IPS-18c (cell line): ENCODE data around the gene ALDH16A1.

ENCODE experiments used
- H3K4me3 ChIP-seq: 2 replicates; pipeline ENCODE4 v1.7.0; 2013; ENCODE audit warnings: low read depth, mild to moderate bottlenecking, low read length, moderate library complexity; ENCODE audit not compliant: insufficient read depth
- H3K9me3 ChIP-seq: one replicate; pipeline ENCODE4 v1.6.1; 2013; ENCODE audit warnings: mild to moderate bottlenecking, low read length, moderate library complexity; ENCODE audit not compliant: control insufficient read depth, insufficient read depth

Gene ALDH16A1

DNA sequence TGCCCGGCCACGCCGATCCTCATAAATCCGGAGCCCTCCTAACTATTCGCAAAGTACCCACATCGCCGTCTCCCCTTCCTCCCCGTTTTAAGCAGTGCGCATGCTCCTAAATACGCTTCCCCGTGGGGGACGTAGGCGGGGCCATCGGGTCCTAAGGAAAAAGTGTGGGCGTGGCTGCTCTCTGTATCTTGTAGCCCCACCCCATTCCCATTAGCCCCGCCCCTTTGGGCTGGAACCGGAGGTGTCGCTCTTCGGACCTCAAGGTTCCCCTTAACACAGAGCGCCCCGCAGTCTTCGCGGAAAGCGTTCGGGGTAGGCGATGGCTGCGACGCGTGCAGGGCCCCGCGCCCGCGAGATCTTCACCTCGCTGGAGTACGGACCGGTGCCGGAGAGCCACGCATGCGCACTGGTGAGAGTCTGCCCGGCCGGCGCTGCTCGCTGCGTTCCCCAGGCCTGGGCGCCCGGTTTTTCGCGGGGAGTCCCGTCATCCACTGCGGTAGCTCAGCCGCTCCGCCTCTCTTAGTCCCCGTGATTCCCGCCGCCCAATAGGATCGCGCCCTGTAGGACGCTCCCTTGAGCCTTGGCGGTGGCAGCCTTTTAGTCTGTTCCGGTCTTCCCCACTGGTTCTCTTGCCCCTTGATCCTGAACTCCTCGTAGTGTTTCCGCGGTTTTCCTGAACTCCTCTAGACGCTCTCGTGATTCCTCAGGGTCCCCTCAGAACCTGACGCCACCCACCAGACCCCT is at the start of gene ALDH16A1:
Gene ALDH16A1 (plus strand): TSS at position 213 of the 744 bp plus-strand sequence. CDS start 107 bp downstream, at position 320.
- peak within 1 kb of the TSS; percentile 58 for H3K4me3 ChIP-seq

DNA sequence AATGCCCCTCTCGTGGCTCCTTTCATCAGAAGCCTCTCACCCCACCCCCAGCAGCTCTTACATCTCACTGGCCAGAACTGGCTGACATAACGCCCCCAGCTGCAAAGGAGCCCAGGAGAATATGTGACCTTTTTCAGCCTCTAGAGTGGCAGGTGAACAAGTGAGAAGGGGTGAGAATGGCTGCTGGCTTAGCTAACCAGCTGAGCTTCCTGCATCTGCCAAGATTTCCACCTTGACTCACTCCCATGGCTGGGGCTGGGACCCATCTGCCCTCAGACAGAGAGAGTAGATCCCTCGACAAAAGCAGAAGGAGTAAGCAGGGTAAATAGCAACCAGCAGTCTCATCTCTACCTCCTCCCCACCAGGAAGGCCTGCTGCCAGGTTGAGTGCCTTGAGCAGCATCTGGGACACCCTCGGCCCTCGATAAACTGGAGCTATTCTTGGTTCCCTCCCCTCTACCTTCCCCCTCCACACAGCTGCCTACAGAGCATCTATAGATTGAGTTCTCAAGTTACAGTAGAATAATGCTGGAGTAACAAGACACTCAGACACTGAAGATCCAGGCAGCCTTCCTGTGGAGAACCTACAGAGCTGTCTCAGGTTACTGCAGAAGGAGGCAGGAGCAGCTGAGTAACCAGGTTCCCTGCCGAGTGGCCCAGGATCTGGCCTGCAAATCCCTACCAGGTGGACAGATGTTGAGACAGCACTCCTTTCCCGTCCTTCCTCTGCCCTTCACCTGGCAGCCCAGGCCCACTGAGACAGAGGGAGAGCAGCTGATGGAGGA is 49.4 kb upstream of the ALDH16A1 start:
- Histone ChIP-seq H3K9me3 (no peaks in the 10 kb centered on the region), H3K4me3 (no peak overlapping the region)

More for the DNA sequence above, at the start of gene ALDH16A1:
- H3K9me3 ChIP-seq, result no peaks in the 10 kb centered on the region

DNA sequence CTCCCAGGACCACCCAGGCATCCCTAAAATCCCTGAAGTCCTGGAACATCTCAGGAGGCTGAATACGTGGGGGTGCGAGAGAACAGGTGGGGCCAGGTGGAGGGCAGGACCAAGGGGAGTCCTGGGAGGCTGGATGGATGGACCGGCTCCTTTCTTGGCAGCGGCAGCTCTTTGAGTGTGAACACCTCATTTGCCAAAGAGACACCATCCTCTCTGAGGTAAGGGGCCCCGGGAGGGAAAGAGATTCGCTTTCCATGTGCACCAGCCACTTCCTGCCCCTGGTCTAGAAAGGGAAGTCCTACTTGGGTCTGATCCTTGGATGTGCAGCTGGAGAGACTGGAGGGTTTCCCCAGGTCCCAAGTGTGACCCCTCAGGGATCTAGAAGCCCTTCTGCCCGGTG is 45.9 kb upstream of the ALDH16A1 start:
- no peak overlapping the region for H3K4me3 ChIP-seq
- H3K9me3 ChIP-seq, result no peaks in the 10 kb centered on the region

DNA sequence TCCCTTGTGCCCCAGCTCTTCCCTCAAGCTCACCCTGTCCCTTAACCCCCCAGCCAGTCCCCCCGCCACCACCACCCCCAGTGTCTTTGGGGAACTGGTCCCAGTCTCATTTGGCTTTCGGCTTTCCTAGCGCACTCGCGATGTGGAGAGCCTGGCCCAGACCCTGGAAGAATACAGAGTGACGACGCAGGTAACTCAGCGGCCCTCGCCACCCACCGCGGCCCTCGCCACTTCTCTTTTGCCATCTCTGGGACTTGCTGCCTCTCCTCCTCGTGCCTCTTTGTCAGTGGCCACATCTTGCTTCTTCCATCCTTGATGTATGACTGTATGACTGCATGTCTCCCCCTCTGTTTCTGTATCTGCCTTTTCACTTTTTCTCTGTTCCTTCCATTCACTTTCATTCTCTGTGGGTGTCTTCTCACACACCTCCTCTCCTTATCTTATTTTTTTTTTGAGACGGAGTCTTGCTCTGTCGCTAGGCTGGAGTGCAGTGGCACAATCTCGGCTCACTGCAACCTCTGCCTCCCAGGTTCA is 45.5 kb upstream of the ALDH16A1 start:
- Histone ChIP-seq H3K4me3 (no peak overlapping the region), H3K9me3 (no peaks in the 10 kb centered on the region)

DNA sequence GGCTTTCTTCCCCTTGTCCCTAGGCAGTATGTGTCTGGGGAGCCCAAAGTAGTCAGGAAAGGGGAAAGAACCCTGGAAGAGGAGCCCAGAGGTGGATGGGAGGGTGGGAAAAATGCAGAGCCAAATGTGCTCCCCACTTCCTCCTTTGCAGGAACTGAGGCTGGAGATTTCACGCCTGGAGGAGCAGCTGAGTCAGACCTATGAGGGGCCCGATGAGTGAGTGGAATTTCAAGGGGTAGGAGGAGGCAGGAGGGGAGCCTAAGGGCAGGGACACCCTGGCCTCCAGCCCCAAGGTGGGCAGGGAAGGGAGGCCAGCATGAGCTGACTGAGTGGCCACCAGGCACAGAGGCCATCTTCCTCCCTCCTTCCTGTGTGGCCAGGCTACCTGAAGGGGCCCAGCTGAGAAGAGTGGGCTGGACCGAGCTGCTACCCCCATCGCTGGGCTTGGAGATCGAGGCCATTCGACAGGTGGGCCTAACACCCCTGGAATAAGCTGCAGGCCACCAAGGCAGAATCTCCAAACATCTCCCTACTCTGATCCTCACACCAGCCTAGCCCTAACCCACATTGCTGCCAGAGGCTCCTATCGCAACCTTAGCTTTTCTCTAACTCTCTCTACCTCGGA is 44.1 kb upstream of the ALDH16A1 start:
- Histone ChIP-seq H3K9me3 (no peaks in the 10 kb centered on the region), H3K4me3 (no peak overlapping the region)

DNA sequence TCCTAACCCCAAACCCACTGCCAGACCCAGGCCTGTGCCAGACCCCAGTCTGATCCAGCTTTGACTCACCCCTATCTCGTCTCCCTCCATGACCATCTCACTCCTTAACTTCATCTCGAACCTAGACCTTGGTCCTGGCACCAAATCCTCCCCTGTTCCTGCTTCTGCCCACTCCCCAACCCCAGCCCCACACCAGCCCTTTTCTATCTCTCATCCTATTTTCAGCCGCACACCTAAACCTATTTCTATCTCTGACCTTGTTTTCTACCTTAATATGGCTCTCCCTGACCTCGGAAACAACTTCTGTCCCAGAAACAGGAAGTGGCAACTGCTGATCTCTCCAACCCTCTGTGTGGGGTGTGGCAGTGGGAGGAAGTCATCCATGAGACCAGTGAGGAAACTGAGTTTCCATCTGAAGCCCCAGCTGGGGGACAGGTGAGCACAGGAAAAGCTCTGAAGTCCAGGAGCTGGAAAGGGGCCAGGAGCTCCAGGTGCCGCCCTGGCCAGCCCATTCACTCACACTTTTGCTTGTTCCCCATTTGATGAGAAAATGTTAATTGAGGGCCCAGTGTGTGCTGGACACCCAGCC is 43.5 kb upstream of the ALDH16A1 start:
- H3K4me3 ChIP-seq, result no peak overlapping the region
- no peaks in the 10 kb centered on the region for H3K9me3 ChIP-seq

DNA sequence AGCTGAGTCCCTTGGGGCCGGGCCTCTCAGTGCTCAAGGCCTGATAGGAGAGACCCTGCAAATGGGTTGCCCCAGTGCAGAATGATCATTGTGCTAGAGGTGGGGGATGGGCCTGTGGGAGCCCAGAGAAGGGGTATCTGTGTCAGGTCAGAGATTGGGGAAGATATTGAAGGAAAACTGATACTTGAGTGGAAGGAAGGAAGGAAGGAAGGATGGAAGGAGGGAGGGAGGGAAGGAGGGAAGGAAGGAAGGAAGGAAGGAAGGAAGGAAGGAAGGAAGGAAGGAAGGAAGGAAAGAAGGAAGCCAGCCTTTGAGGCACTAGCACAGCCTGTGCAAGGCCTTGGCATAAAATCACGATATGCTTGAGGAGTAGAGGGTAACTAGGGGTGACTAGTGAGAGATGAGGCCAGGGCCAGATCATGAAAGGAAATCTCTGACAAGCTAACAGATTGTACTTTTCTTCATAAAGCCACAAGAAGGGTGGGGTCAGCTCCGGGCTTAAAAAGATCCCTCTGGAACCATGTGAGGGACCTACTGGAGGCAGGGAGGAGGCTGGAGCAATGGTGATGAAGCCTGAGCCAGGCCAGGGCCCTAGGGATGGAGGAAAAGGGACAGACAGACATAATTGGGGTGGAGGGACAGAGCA is 41.2 kb upstream of the ALDH16A1 start:
- Histone ChIP-seq H3K9me3 (no peaks in the 10 kb centered on the region), H3K4me3 (no peak overlapping the region)

DNA sequence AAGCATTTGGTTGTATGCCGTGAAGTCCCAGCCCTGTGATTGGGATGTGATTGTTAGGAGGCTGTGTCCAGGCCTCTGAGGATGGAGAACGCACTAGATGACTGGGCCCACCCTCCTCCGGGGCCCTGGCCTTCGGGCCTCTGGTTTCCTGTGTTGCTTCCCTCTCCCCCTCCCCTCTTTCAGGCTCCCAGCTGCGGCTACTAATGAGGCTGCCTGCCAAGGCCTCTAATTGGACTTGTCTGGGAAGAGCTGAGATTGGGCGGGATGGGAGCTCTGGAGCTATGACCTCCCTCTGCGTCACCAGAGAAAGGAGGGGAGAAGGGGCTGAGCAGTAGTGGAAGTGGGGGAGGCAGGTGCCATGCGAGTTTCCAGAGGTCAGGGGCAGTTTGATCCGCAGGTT is 39.7 kb upstream of the ALDH16A1 start:
- no peaks in the 10 kb centered on the region for H3K9me3 ChIP-seq
- no peak overlapping the region for H3K4me3 ChIP-seq

DNA sequence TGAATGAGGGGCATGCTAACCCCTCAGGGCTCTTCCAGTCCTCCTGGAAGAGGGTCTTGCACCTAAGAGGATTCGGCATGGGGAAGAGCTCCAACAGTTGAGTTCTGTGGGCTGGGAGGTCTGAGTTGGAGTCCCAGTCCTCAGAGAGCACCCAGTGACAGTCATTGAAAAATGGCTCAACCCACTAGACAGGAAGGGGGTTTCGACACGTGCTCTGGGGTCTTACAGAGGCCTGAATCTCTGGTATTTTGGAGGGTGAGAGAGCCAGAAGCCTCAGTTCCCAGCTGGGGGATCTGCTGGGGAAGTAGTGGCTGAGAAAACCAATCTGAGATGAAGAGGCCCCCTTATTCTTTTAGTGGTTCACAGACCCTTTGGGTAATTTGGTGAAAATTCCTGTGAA is 38.8 kb upstream of the ALDH16A1 start:
- Histone ChIP-seq H3K9me3 (no peaks in the 10 kb centered on the region), H3K4me3 (no peak overlapping the region)

DNA sequence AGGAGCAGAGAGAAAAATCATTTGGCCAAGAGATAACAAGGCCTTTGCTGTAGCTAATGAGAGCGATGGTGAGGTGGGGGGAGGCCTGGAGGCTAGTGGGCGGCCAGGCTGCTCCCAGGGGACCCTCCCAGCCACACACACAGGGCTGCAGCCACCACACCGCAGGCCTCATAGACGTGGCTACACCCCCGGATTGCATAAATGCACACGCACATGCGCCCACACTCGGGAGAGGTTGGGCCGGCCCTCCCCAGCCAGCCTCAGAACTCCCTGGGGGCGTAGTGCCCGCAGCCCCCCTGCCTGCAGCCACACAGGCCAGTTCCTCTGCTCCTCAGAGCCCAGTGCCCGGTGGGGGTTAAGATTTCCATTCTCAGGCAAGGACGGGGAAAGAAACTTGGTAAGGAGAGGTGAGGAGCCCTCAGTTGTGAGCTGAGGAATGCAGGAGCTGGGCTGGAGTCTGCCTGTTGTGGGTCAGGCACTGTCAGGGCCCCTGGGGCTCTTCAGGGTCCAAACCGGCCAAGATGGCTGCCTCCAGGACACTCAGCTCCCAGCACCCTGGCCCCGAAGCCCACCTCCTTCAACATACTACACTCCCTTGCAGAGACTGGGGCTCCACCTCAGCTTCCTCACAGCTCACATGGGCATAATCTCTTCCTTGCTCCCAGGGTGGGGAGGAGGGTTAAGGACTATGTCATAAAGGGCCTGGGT is 37.8 kb upstream of the ALDH16A1 start:
- H3K9me3 ChIP-seq, result no peaks in the 10 kb centered on the region
- no peak overlapping the region for H3K4me3 ChIP-seq

DNA sequence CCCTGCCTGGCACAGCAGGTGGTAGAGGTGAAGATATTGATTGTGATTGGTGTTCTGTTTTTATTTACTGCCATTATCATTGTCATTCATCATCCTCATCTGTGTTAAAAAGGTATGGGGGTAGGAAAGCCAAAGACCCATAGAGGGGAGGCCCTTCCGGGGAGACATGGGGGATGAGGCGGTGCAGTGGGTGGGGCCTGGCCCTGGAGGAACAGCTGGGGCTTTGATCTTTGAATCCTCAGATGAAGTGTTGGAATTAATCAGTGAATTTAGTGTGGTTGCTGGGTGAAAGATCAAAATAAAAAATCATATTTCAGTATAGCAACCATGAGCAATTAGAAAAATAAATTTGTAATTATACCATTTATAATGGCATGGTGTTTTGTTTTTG is 37.2 kb upstream of the ALDH16A1 start:
- H3K4me3 ChIP-seq, result no peak overlapping the region
- H3K9me3 ChIP-seq, result no peaks in the 10 kb centered on the region

DNA sequence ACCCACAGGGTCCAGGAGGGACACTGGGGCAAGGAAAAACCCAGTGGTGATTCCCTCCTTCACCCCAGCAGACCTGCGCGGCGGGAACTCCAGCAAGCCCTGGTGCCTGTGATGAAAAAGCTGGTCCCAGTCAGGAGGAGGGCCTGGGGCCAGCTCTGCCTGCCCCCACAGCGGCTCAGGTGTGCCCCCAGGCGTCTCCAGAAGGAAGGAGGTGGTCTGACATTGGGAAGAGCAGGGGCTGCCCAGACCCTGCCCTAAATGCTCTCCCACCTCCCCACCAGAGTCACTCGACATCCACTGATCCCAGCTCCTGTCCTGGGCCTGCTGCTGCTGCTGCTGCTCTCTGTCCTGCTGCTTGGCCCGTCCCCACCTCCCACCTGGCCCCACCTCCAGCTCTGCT is 35.9 kb upstream of the ALDH16A1 start:
- Histone ChIP-seq H3K9me3 (no peaks in the 10 kb centered on the region), H3K4me3 (no peak overlapping the region)

DNA sequence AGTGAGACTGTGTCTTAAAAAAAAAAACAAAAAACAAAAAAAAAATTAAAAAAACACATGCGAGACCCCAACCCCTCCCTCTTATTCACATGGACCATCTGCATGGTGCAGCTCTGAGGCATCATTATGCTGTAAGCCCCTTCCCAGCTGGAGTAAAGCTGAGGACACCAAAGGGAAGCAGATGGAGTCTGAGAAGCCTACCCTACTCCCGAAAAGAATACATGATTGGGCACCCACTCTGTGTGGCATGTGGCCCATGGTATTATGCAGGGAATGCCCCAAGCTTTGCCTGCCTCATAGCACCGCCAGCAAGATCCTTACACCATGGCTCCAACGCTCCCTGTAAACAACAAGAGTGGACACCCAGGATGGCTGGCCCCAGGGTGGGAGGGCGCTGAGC is 34.5 kb upstream of the ALDH16A1 start:
- H3K4me3 ChIP-seq, result no peak overlapping the region
- no peaks in the 10 kb centered on the region for H3K9me3 ChIP-seq

DNA sequence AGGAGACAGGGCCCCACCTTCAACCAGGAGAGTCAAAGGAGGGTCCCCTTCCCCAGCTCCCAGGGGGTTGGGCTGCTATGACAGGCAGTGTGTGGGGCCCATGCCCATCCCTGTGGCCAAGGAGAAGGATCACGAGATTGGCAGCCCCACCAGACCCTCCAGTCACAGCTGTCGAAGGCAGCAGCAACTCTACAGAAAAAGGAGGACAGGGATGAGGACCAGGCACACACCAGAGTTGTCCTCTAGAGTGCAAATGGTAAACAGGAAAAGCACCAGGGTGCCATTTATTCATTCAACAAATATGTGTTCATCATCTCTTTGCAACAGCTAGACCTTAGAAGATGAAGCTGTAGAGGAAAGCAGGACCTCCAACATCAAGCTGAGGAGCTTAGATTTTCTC is 33.9 kb upstream of the ALDH16A1 start:
- Histone ChIP-seq H3K4me3 (no peak overlapping the region), H3K9me3 (no peaks in the 10 kb centered on the region)

DNA sequence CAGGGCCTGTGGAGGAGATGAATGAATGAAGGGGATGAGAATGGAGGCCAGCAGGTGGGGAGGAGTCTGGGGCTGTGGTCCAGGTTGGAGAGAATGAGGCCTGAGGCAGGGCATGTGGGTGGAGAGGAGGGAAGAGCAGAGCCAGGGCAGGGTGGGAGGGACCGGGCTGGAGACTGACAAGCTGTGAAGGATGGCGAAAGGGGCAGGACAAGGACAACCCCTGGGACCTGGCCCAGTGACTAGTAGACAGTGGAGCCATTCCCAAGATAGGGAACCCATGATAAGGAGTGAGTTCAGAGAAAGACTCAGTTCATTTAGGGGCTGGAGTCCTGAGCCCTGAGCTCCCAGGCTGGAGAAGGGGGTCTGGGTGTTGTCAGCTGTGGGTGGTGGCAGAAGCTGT is 32.8 kb upstream of the ALDH16A1 start:
- Histone ChIP-seq H3K4me3 (no peak overlapping the region), H3K9me3 (peaks cover 2% of the 10 kb centered on the region)

DNA sequence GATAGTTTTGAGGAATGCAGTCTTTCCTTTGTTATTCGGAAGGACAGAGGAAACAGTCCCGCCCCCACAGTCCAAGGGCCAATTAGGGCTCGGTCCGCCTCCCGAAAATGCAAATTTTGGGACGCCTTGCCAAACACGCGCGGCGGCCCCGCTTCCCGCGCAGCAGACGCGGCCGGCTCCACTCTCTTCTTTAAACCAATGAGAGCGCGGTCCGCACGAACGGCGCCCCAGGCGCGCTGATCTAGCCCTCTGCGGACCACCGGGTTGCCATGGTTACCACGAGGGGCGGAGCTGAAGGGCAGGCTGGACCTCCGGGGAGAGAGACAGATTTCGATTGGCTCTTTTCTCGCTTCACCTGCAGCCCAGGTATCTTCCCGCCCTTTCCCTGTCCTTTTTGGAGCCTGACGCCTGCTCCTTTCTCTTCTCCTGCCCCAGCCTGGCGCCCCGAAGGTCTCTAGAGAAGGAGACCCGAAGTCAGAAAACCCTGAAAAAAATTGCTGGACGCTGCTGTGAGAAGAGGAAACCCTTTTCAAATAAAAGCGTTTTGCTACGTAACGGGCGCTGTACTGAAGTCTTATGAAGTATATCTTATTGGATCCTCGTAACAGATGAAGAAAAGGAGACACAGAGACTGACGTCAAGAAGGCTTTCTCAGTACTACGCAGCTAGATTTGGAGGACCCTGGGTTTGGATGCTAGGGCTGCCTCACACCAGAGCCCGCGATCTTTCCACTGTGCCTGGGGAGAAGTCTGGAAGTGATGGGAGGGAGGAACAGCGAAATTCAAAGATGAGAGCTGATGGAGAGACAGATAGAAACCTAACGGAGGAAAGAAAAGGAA is 31.8 kb upstream of the ALDH16A1 start:
- Histone ChIP-seq H3K4me3 (no peak overlapping the region), H3K9me3 (peaks cover 2% of the 10 kb centered on the region)
